ENCODE measurements around the gene NRIP1.

DNA sequence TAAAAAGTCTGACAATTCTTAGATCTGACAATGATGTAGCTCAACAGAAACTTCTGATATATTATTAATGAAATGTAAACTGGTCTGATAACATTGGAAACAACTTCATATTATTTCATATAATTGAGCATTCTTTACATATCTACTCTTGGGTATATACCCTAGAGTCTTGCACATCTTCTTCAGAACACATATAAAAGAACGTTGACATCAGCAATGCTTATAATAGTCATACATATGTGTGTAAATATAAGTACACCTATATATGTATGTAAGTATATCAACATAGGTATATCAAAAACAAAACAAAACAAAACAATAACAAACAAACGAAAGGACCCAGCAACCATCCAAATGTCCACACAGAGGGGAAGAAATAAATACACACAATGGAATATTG is 38.4 kb downstream of the NRIP1 start:
- TF ChIP-seq, protein P1, sequence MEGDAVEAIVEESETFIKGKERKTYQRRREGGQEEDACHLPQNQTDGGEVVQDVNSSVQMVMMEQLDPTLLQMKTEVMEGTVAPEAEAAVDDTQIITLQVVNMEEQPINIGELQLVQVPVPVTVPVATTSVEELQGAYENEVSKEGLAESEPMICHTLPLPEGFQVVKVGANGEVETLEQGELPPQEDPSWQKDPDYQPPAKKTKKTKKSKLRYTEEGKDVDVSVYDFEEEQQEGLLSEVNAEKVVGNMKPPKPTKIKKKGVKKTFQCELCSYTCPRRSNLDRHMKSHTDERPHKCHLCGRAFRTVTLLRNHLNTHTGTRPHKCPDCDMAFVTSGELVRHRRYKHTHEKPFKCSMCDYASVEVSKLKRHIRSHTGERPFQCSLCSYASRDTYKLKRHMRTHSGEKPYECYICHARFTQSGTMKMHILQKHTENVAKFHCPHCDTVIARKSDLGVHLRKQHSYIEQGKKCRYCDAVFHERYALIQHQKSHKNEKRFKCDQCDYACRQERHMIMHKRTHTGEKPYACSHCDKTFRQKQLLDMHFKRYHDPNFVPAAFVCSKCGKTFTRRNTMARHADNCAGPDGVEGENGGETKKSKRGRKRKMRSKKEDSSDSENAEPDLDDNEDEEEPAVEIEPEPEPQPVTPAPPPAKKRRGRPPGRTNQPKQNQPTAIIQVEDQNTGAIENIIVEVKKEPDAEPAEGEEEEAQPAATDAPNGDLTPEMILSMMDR (IDR thresholded peaks at IDR 0.05) = no peak
- no peak for TF ChIP-seq POLR2A (IDR thresholded peaks at IDR 0.05)
